Endothelial cell (in vitro differentiated cells): ENCODE measurements around the gene PRKD1. TPM values are rescaled to one million over a fixed set of nuclear protein-coding genes. Genes with fewer than 3 reads are reported as not detected.
"Not testable (repeated sequence)": the region's sequence is repeated elsewhere in the genome, so short reads cannot be mapped to it uniquely, and the experiment has no call there.

Experiments
- DNase-seq: peaks from one replicate; pipeline ENCODE4 v3.0.0; 2021; ENCODE audit warnings: low spot score
- H3K27ac Mint-ChIP-seq: one replicate; pipeline ENCODE4 v1.8.0; 2021; ENCODE audit warnings: mixed read lengths, inconsistent platforms; ENCODE audit not compliant: unreplicated experiment
- H3K27me3 Mint-ChIP-seq: one replicate; pipeline ENCODE4 v1.8.0; 2021; ENCODE audit warnings: mild to moderate bottlenecking, moderate library complexity, mixed read lengths, inconsistent platforms; ENCODE audit not compliant: unreplicated experiment
- H3K36me3 Mint-ChIP-seq: one replicate; pipeline ENCODE4 v1.8.0; 2021; ENCODE audit warnings: mild to moderate bottlenecking, low read depth, mixed read lengths, inconsistent platforms; ENCODE audit not compliant: unreplicated experiment
- H3K4me1 Mint-ChIP-seq: one replicate; pipeline ENCODE4 v1.8.0; 2021; ENCODE audit warnings: mild to moderate bottlenecking, mixed read lengths, inconsistent platforms; ENCODE audit not compliant: unreplicated experiment
- H3K4me3 Mint-ChIP-seq: one replicate; pipeline ENCODE4 v1.8.0; 2021; ENCODE audit warnings: mild to moderate bottlenecking, mixed read lengths, inconsistent platforms; ENCODE audit not compliant: unreplicated experiment
- H3K9me3 Mint-ChIP-seq: one replicate; pipeline ENCODE4 v1.8.0; 2021; ENCODE audit warnings: mixed read lengths, inconsistent platforms; ENCODE audit not compliant: unreplicated experiment
- total RNA-seq: library from RNA; stranded (reverse); fragmentation: NEBNext Ultra II Directional; extraction: Animal tissue kit (Norgen Biotek cat#: 25700); gene quantifications from one replicate; pipeline ENCODE4 v1.2.1, GENCODE V29; 2021; ENCODE audit not compliant: unreplicated experiment
- TF ChIP-seq, protein P1 (sequence below): fragments of 200-600 bp; sonication (generic); IDR thresholded peaks from one replicate; pipeline ENCODE4 v1.5.0; 2021; ENCODE audit warnings: antibody characterized with exemption; ENCODE audit not compliant: unreplicated experiment

PRKD1 gene
- total RNA-seq, 1 donor from 2014 or later: 9.0 TPM

DNA sequence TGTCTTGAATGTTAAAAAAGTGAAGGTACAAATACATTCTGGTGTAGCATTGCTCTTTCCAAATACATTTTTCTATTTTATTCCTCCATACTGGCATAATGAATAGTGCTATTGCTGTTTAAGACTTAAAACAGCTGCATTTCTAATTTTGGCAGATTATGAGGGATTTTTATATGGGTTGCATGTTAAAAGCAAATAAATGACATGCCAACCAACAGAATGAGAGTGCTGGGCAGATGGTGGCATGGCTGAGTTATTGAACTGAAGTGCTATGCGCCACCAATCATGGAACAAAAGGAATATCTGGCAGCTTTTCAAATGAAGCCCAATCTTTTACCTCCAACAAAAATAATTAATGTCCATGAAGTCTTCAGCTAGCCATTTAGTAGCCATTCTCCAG, 215.0 kb downstream of the PRKD1 start:
- H3K9me3 Mint-ChIP-seq: no peaks in the 10 kb centered on the region
- H3K4me1 Mint-ChIP-seq: no peaks in the 10 kb centered on the region
- TF ChIP-seq, protein P1, sequence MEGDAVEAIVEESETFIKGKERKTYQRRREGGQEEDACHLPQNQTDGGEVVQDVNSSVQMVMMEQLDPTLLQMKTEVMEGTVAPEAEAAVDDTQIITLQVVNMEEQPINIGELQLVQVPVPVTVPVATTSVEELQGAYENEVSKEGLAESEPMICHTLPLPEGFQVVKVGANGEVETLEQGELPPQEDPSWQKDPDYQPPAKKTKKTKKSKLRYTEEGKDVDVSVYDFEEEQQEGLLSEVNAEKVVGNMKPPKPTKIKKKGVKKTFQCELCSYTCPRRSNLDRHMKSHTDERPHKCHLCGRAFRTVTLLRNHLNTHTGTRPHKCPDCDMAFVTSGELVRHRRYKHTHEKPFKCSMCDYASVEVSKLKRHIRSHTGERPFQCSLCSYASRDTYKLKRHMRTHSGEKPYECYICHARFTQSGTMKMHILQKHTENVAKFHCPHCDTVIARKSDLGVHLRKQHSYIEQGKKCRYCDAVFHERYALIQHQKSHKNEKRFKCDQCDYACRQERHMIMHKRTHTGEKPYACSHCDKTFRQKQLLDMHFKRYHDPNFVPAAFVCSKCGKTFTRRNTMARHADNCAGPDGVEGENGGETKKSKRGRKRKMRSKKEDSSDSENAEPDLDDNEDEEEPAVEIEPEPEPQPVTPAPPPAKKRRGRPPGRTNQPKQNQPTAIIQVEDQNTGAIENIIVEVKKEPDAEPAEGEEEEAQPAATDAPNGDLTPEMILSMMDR: no peak
- peaks cover 2% of the 10 kb centered on the region for H3K27me3 Mint-ChIP-seq
- no peaks in the 10 kb centered on the region for H3K36me3 Mint-ChIP-seq
- no peak overlapping the region for H3K27ac Mint-ChIP-seq
- no peak overlapping the region for H3K4me3 Mint-ChIP-seq
- no peak for DNase-seq

DNA sequence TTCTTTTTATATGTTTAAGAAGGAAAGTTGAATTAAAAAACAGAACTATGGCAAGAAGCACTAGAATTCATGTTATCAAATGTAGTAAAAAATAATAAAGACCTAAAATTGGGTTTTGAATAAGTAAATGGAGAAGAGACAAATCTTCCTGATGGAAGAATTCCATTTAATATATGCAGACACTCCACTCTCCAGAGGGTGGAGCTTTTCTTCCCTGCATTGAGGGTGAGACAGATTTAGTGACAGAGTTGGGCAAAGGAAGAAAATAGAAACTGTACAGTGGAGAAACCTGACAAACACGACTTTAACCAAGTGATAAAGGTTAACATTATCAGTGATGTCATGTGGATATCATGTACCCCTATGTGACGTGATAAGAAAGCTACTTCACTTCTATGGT, 217.6 kb downstream of the PRKD1 start:
- Mint-ChIP-seq H3K9me3 (no peaks in the 10 kb centered on the region), H3K4me1 (no peaks in the 10 kb centered on the region), H3K27ac (no peak overlapping the region), H3K4me3 (no peak overlapping the region), H3K27me3 (peaks cover 2% of the 10 kb centered on the region), H3K36me3 (no peaks in the 10 kb centered on the region)
- TF ChIP-seq, protein P1: no peak
- no peak for DNase-seq

DNA sequence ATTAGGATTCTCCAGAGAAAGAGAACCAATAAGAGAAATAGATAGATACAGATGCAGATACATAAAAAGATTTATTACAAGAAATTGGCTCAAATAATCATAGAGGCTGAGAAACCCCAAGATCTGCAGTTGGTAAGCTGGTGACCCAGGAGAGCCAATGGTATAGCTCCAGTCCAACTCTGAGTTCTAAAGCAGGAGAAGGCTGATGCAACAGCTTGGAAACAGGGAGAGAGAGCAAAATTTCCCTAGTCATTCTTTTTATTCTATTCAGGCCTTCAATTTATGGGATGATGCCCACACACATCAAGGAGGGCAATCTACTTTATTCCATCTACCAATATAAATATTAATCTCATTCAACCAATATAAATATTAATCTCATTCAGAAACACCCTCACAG, 218.2 kb downstream of the PRKD1 start:
- no peaks in the 10 kb centered on the region for H3K9me3 Mint-ChIP-seq
- TF ChIP-seq, protein P1: no peak
- H3K27ac Mint-ChIP-seq: no peak overlapping the region
- no peaks in the 10 kb centered on the region for H3K4me1 Mint-ChIP-seq
- H3K27me3 Mint-ChIP-seq: no peaks in the 10 kb centered on the region
- H3K36me3 Mint-ChIP-seq: no peaks in the 10 kb centered on the region
- no peak overlapping the region for H3K4me3 Mint-ChIP-seq
- no peak for DNase-seq

DNA sequence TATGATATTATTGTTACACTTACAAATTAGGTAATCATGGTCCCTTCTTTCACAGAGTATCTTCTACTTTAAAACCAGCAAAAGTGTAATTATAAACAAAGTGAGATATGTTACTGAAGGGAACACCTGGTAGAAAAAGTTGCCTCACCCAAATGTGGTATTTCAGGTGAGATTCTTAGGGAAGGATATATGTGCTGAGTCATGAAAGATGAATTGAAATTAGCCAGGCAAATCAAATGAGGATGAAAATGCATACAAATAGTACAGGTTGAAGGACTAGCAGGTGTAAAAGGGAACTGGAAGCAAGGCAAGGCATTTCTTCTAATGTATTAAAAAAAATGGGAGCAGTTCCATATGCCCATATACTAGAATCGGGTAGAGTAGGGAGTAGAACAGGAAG, 220.9 kb downstream of the PRKD1 start:
- Mint-ChIP-seq H3K9me3 (no peaks in the 10 kb centered on the region), H3K27me3 (no peaks in the 10 kb centered on the region)

DNA sequence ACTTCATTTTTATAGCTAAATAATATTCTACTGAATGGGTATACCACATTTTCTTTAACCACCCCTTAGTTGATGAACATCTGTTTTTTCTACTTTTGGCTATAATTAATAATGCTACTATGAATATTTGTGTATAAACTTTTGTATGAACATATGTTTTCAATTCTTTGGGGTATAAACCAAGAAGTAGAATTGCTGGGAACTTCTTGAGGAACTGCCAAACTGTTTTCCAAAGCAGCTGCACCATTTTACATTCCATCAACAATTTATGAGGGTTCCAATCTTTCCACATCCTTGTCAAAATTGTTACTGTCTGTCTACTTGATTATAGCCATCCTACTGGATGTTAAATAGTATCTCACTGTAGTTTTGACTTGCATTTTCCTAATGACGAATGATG, 221.8 kb downstream of the PRKD1 start:
- no peaks in the 10 kb centered on the region for H3K36me3 Mint-ChIP-seq
- TF ChIP-seq, protein P1: no peak
- H3K27ac Mint-ChIP-seq: no peak overlapping the region
- no peaks in the 10 kb centered on the region for H3K4me1 Mint-ChIP-seq
- no peaks in the 10 kb centered on the region for H3K27me3 Mint-ChIP-seq
- no peaks in the 10 kb centered on the region for H3K9me3 Mint-ChIP-seq
- no peak overlapping the region for H3K4me3 Mint-ChIP-seq
- DNase-seq: no peak

More for the DNA sequence above, 220.9 kb downstream of the PRKD1 start:
- no peaks in the 10 kb centered on the region for H3K4me1 Mint-ChIP-seq
- no peaks in the 10 kb centered on the region for H3K36me3 Mint-ChIP-seq
- no peak overlapping the region for H3K27ac Mint-ChIP-seq
- TF ChIP-seq, protein P1: no peak
- no peak for DNase-seq
- no peak overlapping the region for H3K4me3 Mint-ChIP-seq

DNA sequence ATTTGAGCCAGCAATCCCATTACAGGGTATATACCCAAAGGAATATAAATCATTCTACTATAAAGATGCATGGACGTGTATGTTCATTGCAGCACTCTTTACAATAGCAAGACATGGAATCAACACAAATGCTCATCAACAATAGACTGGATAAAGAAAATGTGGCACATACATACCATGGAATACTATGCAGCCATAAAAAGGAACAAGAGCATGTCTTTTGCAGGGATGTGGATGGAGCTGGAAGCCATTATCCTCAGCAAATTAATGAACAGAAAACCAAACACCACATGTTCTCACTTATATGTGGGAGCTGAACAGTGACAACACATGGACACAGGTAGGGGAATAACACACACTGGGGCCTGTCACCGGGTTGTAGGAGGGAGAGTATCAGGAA, 238.1 kb downstream of the PRKD1 start:
- DNase-seq, H3K4me3 Mint-ChIP-seq, H3K9me3 Mint-ChIP-seq, H3K4me1 Mint-ChIP-seq, H3K27ac Mint-ChIP-seq, H3K36me3 Mint-ChIP-seq, H3K27me3 Mint-ChIP-seq: not testable (repeated sequence)
